Loucy (cell line): Measurements from ENCODE around the gene RAB8A.

Source experiments
- H2AFZ ChIP-seq: fragments of 200-600 bp; sonication (generic); 2 replicates; pipeline ENCODE4 v1.6.0; 2016; ENCODE audit warnings: antibody characterized with exemption, mild to moderate bottlenecking, low read length, moderate library complexity
- H3F3A ChIP-seq: fragments of 200-600 bp; 2 replicates; pipeline ENCODE4 v1.6.0; 2016; ENCODE audit warnings: antibody characterized with exemption, low read depth, mild to moderate bottlenecking
- H3K27me3 ChIP-seq: fragments of 200-600 bp; sonication (generic); 2 replicates; pipeline ENCODE4 v1.6.1; 2014; ENCODE audit warnings: low read length, mild to moderate bottlenecking; ENCODE audit not compliant: insufficient read depth, poor library complexity, severe bottlenecking
- H3K36me3 ChIP-seq: fragments of 200-600 bp; sonication (generic); 2 replicates; pipeline ENCODE4 v1.6.1; 2016; ENCODE audit warnings: low read length; ENCODE audit not compliant: insufficient read depth
- H3K4me1 ChIP-seq: fragments of 200-600 bp; sonication (generic); 2 replicates; pipeline ENCODE4 v1.5.1; 2014; ENCODE audit warnings: low read length, mild to moderate bottlenecking; ENCODE audit not compliant: insufficient read depth, poor library complexity, severe bottlenecking
- H3K4me2 ChIP-seq: fragments of 200-600 bp; sonication (generic); 2 replicates; pipeline ENCODE4 v1.6.0; 2014; ENCODE audit warnings: antibody characterized with exemption, low read length, low read depth, mild to moderate bottlenecking; ENCODE audit not compliant: poor library complexity, severe bottlenecking
- H3K4me3 ChIP-seq: fragments of 200-600 bp; sonication (generic); 2 replicates; pipeline ENCODE4 v1.5.1; 2014; ENCODE audit warnings: low read length, mild to moderate bottlenecking, mixed read lengths; ENCODE audit not compliant: poor library complexity, severe bottlenecking
- H3K79me2 ChIP-seq: fragments of 200-600 bp; sonication (generic); 2 replicates; pipeline ENCODE4 v1.6.1; 2014; ENCODE audit warnings: low read length; ENCODE audit not compliant: insufficient read depth
- H3K9ac ChIP-seq: fragments of 200-600 bp; sonication (generic); 2 replicates; pipeline ENCODE4 v1.6.0; 2014; ENCODE audit warnings: mild to moderate bottlenecking, low read depth, low read length, moderate library complexity; ENCODE audit not compliant: poor library complexity, severe bottlenecking
- H3K9me2 ChIP-seq: fragments of 200-600 bp; sonication (generic); replicated peaks from 2 replicates; pipeline ENCODE4 v1.6.1; 2016; ENCODE audit warnings: low read depth, low read length, mixed read lengths
- H3K9me3 ChIP-seq: fragments of 200-600 bp; sonication (generic); 2 replicates; pipeline ENCODE4 v1.6.1; 2014; ENCODE audit warnings: mild to moderate bottlenecking, antibody characterized with exemption, low read length, low read depth; ENCODE audit not compliant: insufficient read depth
- H4K20me1 ChIP-seq: fragments of 200-600 bp; sonication (generic); 2 replicates; pipeline ENCODE4 v1.6.0; 2014; ENCODE audit warnings: antibody characterized with exemption, low read length, mild to moderate bottlenecking; ENCODE audit not compliant: insufficient read depth, poor library complexity, severe bottlenecking
- CTCF ChIP-seq: fragments of 200-600 bp; sonication (generic); conservative IDR thresholded peaks from 2 replicates; pipeline ENCODE4 v1.5.1; 2014; ENCODE audit warnings: mild to moderate bottlenecking, antibody characterized with exemption, low read length
- EZH2phosphoT487 ChIP-seq: fragments of 200-600 bp; IDR thresholded peaks from 2 replicates; pipeline ENCODE4 v1.6.1; 2018; ENCODE audit warnings: antibody characterized with exemption, mild to moderate bottlenecking, moderate library complexity, borderline replicate concordance

Gene RAB8A

DNA sequence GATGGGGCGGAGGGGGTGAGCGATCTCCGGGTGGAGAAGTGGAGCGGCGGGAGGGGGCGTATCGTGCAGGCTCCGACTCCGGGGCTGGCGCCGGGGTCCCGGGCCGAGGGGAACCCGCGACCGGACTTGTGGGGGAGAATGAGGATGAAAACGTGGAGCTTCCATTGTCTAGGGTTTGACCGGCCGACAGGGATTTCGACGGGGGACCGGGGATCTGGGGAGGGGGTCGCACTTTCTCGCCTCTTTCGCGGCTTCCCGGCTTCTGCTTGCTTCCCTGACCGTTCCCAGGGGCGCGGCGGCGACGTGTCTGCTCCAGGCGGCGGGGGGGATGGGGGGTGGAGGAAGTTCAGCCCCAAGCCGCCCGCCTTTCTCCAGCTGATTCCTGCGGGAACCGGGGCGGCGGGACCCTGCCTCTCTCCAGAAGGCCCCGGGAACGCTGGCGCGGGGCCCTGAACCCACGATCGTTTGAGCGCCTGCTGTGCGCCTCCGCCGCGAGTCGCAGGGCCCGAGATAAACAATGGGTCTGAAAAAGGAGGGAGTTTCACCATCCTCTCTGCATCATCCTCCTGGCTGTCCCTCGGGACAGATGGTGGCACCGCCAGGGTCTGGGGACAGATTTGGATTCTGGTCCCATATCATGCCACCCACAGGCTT lies 34.6 kb upstream of the RAB8A start:
- H2AFZ ChIP-seq: no peak overlapping the region
- no peaks in the 10 kb centered on the region for H3K9me2 ChIP-seq
- peaks cover 87% of the 10 kb centered on the region for H3K79me2 ChIP-seq
- peaks cover 32% of the 10 kb centered on the region for H4K20me1 ChIP-seq
- peaks cover 28% of the 10 kb centered on the region for H3K36me3 ChIP-seq
- peak overlapping the region; percentile 99 for H3K9ac ChIP-seq
- peak overlapping the region; percentile 88 for H3K4me2 ChIP-seq
- peak overlapping the region; percentile 92 for H3K4me3 ChIP-seq
- TF ChIP-seq CTCF: no peak
- no peak for TF ChIP-seq EZH2phosphoT487
- H3K9me3 ChIP-seq: no peaks in the 10 kb centered on the region
- peaks cover 21% of the 10 kb centered on the region for H3F3A ChIP-seq
- H3K4me1 ChIP-seq: peaks cover 56% of the 10 kb centered on the region
- peaks cover 18% of the 10 kb centered on the region for H3K27me3 ChIP-seq

GRCh38 chr19:16077984-16078758 lies 33.5 kb upstream of the RAB8A start:
- Histone ChIP-seq H3F3A (peaks cover 21% of the 10 kb centered on the region), H3K4me1 (peaks cover 57% of the 10 kb centered on the region)

More at GRCh38 chr19:16077984-16078758, 33.5 kb upstream of the RAB8A start:
- Histone ChIP-seq H2AFZ (no peak overlapping the region), H3K4me3 (peak overlapping the region; percentile 92), H3K36me3 (peaks cover 39% of the 10 kb centered on the region), H3K9me3 (no peaks in the 10 kb centered on the region), H3K79me2 (peaks cover 91% of the 10 kb centered on the region), H3K9ac (peak overlapping the region; percentile 99), H4K20me1 (peaks cover 42% of the 10 kb centered on the region), H3K4me2 (peak overlapping the region; percentile 88), H3K27me3 (peaks cover 18% of the 10 kb centered on the region), H3K9me2 (no peaks in the 10 kb centered on the region)
- no peak for TF ChIP-seq CTCF
- TF ChIP-seq EZH2phosphoT487: no peak
